ENCODE results near the gene C20orf204.

C20orf204 gene

GRCh38 chr20:64048402-64049044 is 12.5 kb downstream of the C20orf204 start:
- Histone ChIP-seq H3K27ac (no peak overlapping the region), H3K27me3 (peaks cover 5 to 97% of the 10 kb centered on the region in 2 donors), H3K4me1 (peaks cover 0 to 24% (median 14%) of the 10 kb centered on the region in 4 donors), H3K36me3 (no peaks in the 10 kb centered on the region), H3K9me3 (no peaks in the 10 kb centered on the region), H3K4me3 (peak overlapping the region; percentile 32 to 39)
- intact Hi-C loops (cut with DNase I; ENCODE audit: low total_unique reads) = no loop called here
- DNase-seq = no peak
- TF ChIP-seq CTCF (IDR thresholded peaks at IDR 0.05) = no peak

DNA sequence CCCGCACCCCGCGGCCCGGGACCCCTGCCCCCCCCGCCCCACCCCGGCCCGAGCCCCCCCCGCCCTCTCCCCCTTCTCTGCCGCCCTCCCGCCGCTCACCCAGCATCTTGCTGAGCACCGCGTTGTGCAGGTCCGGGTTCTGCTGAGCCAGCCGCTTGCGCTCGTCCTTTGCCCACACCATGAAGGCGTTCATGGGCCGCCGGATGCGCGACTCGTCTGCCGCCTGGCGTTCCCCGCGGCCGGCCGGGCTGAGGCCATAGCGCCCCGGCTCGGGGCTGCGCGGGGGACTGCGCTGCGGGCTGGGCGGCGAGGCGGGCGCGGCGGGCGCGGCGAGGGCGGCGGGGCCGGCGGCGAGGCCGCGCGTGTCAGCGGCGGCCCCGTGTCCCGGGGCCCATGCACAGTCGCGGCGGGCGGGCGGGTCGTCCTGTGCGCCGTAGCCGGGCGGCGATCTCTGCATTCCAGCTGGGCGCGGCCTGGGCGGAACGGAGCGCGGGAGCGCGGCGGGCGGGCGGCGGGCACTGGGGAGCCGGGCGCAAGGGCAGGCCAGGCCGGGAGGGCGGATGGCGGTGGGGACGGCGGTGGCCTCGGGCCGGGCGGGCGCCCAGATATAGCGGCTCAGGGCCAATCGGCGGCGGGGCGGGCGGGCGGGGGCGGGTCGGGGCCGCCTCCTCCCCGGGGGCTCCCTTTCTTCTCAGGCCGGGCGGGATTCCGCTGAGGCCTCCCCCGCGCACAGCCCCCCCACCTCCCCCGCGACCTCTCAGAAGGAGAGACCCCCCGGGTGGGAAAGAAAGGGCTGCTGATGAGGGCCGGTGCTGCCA is 13.3 kb downstream of the C20orf204 start, which contains the start of gene SOX18:
TSS of gene SOX18 (minus strand) at position 580 of the 818 bp plus-strand sequence. CDS start at position 457, 123 bp downstream.
- no peaks in the 10 kb centered on the region for H3K36me3 ChIP-seq
- no peak within 1 kb of the TSS for H3K27ac ChIP-seq
- peaks cover 0 to 24% (median 14%) of the 10 kb centered on the region in 4 donors for H3K4me1 ChIP-seq
- TF ChIP-seq CTCF (IDR thresholded peaks at IDR 0.05) = no peak
- intact Hi-C loops (cut with DNase I; ENCODE audit: low total_unique reads) = no loop called here
- no peak for DNase-seq
- H3K27me3 ChIP-seq = peaks cover 5 to 97% of the 10 kb centered on the region in 2 donors
- H3K4me3 ChIP-seq = peak within 1 kb of the TSS; percentile 32 to 39
- no peaks in the 10 kb centered on the region for H3K9me3 ChIP-seq

DNA sequence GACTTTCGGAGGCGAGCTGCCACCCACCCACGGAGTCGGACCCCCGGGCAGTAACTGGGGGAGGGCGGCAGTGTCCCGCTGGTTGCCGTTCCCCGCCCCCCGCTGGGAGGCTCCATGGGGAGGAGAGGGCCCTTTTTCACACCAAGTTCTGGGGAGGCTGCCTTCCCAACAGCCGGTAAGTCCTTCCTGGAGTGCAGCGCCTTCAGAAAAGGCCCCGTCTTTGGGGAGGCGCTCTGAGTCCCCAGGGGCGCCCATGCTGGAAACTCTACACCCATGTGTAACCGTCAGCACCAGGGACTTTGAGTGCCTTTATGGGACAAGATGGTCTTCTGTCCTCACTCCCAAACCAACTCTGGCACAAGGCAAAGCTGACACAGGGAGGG is 13.9 kb downstream of the C20orf204 start:
- no peak for TF ChIP-seq CTCF (IDR thresholded peaks at IDR 0.05)

DNA sequence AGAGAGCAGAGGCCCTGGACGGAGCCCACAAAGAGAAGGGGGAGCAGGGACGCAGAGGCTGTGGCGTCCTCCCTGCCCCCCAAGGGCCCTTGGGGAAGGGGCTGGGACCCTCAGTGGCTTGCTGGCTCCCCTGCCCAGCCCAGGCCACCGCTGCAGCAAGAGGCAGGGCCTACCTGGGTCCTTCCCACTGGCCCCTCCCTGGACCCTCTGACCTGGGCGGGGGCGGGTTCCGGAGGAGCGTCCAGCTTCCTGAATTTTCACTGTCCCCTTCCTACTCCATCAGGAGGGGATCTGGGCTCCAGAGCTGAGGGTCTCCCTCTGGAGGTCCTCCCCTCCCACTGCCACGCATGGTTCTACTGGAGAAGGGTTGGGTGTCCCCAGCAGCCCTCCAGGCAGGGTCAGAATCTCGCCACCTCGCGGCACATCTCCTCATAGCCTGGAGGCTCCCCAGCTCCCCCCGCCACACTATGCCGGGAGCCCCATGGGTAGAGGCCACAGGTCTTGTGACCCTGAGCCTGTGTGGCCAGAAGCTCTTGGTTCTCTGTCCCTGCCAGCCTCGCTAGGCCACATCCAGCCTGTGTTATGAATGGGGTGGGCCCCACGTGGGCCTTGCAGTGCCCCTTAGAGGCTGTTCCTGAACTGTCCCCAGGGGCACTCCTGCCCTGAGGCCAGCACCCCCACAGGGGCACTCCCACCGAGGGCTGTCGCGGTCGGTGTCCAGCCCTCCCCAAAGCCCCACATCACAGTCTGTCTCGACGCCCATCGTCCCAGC is 14.5 kb downstream of the C20orf204 start:
- TF ChIP-seq CTCF (IDR thresholded peaks at IDR 0.05) = no peak
- peaks cover 0 to 24% (median 14%) of the 10 kb centered on the region in 4 donors for H3K4me1 ChIP-seq
- no peaks in the 10 kb centered on the region for H3K9me3 ChIP-seq
- H3K27ac ChIP-seq = peak overlapping the region in 1 of 2 donors; percentile 4
- peak overlapping the region in 1 of 2 donors; percentile 39 for H3K4me3 ChIP-seq
- intact Hi-C loops (cut with DNase I; ENCODE audit: low total_unique reads) = no loop called here
- no peak for DNase-seq
- peaks cover 5 to 97% of the 10 kb centered on the region in 2 donors for H3K27me3 ChIP-seq
- H3K36me3 ChIP-seq = no peaks in the 10 kb centered on the region

More for the DNA sequence above, 13.9 kb downstream of the C20orf204 start:
- Histone ChIP-seq H3K27ac (no peak overlapping the region), H3K4me3 (peak overlapping the region in 1 of 2 donors; percentile 39), H3K27me3 (peaks cover 5 to 97% of the 10 kb centered on the region in 2 donors), H3K4me1 (peaks cover 0 to 24% (median 14%) of the 10 kb centered on the region in 4 donors), H3K36me3 (no peaks in the 10 kb centered on the region), H3K9me3 (no peaks in the 10 kb centered on the region)
- intact Hi-C loops (cut with DNase I; ENCODE audit: low total_unique reads) = no loop called here
- DNase-seq = no peak

- H3K27me3 ChIP-seq = peaks cover 5 to 97% of the 10 kb centered on the region in 2 donors
- H3K27ac ChIP-seq = peak overlapping the region in 1 of 2 donors; percentile 4
- intact Hi-C loops (cut with DNase I; ENCODE audit: low total_unique reads) = no loop called here
- TF ChIP-seq CTCF (IDR thresholded peaks at IDR 0.05) = no peak
- H3K9me3 ChIP-seq = no peaks in the 10 kb centered on the region
- no peaks in the 10 kb centered on the region for H3K36me3 ChIP-seq
- DNase-seq = no peak
- H3K4me1 ChIP-seq = peaks cover 0 to 27% (median 14%) of the 10 kb centered on the region in 4 donors
- H3K4me3 ChIP-seq = no peak overlapping the region
Measured at GRCh38 chr20:64051033-64051452, 15.1 kb downstream of the C20orf204 start.
